HG03457 (cell line): ENCODE results near the gene USP4.
"Not testable (repeated sequence)": the region's sequence is repeated elsewhere in the genome, so short reads cannot be mapped to it uniquely, and the experiment has no call there.

Source experiments
- ATAC-seq: cut with Tn5 transposase; IDR thresholded peaks from one replicate; pipeline ENCODE4 v1.9.1; 2021; ENCODE audit warnings: moderate number of reproducible peaks; ENCODE audit not compliant: unreplicated experiment

USP4 gene, protein sequence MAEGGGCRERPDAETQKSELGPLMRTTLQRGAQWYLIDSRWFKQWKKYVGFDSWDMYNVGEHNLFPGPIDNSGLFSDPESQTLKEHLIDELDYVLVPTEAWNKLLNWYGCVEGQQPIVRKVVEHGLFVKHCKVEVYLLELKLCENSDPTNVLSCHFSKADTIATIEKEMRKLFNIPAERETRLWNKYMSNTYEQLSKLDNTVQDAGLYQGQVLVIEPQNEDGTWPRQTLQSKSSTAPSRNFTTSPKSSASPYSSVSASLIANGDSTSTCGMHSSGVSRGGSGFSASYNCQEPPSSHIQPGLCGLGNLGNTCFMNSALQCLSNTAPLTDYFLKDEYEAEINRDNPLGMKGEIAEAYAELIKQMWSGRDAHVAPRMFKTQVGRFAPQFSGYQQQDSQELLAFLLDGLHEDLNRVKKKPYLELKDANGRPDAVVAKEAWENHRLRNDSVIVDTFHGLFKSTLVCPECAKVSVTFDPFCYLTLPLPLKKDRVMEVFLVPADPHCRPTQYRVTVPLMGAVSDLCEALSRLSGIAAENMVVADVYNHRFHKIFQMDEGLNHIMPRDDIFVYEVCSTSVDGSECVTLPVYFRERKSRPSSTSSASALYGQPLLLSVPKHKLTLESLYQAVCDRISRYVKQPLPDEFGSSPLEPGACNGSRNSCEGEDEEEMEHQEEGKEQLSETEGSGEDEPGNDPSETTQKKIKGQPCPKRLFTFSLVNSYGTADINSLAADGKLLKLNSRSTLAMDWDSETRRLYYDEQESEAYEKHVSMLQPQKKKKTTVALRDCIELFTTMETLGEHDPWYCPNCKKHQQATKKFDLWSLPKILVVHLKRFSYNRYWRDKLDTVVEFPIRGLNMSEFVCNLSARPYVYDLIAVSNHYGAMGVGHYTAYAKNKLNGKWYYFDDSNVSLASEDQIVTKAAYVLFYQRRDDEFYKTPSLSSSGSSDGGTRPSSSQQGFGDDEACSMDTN

DNA sequence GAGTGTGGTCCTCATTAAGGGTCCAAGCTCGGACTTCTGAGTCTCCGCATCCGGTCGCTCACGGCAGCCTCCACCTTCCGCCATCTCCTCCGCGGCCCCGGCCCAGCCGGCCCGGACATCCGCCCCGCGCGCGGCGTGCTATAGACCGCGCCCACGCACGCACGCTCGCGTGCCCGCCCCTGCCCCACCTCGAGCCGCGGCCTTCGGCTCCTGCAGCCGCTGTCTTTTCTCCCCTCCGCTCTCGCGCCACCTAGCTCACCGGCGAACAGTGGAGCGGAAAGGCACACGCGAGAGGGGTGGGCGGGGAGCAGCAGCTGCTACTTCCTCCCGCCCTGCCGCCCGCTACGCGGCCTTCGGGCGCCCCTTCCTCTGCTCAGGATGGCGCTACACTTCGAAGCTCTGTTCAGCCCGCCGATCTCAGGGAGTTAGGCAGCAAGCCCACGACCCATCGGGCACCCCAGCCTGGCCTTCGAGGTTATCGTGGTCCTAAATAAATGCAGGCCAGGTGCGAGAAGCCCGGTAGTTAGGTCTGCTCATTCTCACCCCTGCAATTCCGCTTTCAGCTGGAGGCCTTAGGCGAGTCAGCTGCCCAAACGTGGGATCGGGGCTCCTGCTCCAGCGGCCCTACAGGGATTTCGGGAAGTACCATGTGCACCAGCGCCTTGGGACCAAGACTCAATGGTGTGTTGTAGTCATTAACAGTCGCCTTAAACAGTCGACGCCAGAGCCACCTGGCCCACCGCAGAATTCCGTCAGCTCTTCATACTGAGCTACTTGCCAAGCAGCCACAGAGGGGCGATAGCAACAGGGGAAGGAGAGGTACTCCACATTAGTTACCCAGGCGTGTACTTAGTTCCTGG lies at the start of gene USP4:
Gene USP4 (minus strand): TSS at position 113 of the 860 bp plus-strand sequence. CDS start 29 bp downstream, at position 84.
- ATAC-seq = peak; percentile 78

- no peak for ATAC-seq
Observed at GRCh38 chr3:49389297-49389696, 49.4 kb upstream of the USP4 start.

GRCh38 chr3:49388289-49388820 lies 48.5 kb upstream of the USP4 start:
- no peak for ATAC-seq

DNA sequence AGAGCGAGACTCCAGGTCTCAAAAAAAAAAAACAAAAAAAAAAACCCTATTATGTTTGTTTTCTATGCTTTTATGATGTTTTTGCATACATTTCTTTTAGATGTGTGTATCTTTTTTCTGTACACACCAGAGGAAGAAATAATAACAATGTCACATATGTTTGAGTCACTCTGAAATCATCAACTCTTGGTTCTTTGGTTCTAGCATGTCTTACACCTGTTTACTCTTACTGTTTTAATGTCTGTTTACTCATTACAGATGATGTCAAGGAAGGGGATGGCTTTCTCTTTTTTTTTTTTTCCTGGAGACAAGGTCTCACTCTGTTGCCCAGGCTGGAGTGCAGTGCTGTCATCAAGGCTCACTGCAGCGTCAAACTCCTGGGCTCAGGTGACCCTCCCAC lies 47.9 kb upstream of the USP4 start:
- no peak for ATAC-seq

DNA sequence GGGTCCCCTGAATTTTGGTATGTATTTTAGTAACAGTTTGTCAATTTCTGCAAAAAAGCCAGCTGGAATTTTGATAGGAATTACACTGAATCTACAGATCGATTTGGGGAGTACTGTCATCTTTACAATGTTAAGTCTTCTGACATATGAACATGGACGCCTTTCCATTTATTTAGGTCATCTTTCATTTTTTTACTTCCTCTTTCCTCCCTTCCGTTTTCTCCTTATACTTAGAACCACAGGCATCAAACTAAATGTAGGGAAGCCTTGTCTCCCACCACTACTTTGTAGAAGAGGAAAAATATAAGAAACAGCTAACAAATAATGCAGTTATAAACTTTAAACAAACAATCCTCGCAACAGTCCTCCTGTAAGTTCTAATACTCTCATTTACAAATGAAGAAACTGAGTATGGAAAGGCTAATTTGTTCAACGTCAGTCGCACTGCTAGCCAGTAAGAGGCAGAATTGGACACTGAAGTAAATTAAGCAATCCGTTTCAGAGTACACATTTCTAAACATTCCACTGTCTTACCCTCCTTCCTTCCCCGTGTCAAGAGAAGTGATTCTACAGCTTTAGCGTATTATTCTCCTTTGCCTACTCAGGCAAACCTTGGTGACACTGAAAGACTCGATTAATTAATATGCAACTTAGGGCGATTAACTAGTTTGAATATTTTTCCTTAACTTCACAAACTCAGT lies 46.4 kb upstream of the USP4 start:
- ATAC-seq = no peak

GRCh38 chr3:49385617-49386016 lies 45.8 kb upstream of the USP4 start:
- ATAC-seq = no peak

GRCh38 chr3:49383387-49383786 lies 43.5 kb upstream of the USP4 start:
- no peak for ATAC-seq

- ATAC-seq = no peak
Observed at GRCh38 chr3:49378249-49378895, 38.5 kb upstream of the USP4 start.

DNA sequence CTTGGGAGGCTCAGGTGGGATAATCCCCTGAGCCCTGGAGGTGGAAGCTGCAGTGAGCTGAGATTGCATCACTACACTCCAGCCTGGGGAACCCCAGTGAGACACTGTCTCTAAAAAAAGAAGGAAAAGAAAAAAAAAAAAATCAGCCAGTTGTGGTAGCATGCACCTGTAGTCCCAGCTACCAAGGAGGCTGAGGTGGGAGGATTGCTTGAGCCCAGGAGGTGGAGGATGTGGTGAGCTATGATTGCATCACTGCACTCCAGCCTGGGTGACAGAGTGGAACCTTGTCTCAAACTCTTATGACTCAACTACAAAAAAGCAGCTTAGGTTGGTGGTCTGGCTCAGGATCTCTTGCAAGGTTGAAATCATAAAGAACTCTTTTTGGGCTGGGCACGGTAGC lies 37.6 kb upstream of the USP4 start:
- no peak for ATAC-seq

GRCh38 chr3:49371946-49372345 lies 32.1 kb upstream of the USP4 start:
- no peak for ATAC-seq

GRCh38 chr3:49370585-49371290 lies 30.9 kb upstream of the USP4 start:
- no peak for ATAC-seq

- no peak for ATAC-seq
Observed at GRCh38 chr3:49362561-49362960, 22.7 kb upstream of the USP4 start.

DNA sequence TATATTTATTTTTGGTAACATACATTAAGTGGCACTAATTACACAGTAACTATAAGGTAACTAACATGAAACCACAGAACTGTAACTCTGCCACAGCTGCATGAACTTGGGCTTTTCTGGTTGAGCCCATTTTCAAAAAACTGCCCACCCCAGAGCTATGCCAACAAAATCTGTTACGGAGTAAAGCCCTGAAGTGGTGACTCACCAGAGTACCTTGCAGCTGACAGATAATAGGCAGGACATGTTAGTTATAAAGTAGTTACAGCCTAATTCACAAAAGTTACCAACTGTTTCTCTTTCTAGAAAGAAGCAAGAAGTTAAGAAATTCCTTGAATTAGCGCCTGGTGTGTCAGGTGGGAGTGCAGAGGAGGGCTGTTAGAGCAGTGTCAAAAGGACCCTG lies 19.8 kb upstream of the USP4 start:
- no peak for ATAC-seq

- no peak for ATAC-seq
Observed at GRCh38 chr3:49358884-49359225, 19.0 kb upstream of the USP4 start.

GRCh38 chr3:49358217-49358883 lies 18.5 kb upstream of the USP4 start, which contains the start of gene GPX1:
GPX1 (minus strand) TSS chr3:49358353; CDS start chr3:49358278, 75 bp downstream.
- peak; percentile 62 for ATAC-seq

DNA sequence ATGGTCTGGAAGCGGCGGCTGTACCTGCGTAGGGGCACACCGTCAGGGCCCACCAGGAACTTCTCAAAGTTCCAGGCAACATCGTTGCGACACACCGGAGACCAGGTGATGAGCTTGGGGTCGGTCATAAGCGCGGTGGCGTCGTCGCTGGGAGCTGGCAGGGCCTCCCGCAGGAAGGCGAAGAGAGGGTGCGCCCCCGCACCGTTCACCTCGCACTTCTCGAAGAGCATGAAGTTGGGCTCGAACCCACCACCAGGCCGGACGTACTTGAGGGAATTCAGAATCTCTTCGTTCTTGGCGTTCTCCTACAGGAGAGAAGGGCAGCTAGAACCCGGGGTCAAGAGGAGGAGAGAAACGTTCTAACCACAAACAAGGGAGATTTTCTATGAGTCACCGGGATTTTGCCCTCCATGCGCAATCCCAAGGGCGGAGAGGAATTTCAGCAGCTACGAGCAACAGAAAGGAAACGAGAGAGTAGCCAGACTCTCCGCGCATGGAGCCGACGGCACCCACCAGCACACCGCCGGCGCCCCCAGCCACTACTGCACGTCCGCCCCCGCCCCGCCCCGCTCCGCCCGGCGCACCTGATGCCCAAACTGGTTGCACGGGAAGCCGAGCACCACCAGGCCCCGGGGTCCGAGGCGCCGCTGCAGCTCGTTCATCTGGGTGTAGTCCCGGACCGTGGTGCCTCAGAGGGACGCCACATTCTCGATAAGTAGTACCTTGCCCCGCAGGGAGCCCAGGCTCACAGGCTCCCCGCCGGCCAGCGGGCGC lies 17.8 kb upstream of the USP4 start:
- not testable (repeated sequence) for ATAC-seq

DNA sequence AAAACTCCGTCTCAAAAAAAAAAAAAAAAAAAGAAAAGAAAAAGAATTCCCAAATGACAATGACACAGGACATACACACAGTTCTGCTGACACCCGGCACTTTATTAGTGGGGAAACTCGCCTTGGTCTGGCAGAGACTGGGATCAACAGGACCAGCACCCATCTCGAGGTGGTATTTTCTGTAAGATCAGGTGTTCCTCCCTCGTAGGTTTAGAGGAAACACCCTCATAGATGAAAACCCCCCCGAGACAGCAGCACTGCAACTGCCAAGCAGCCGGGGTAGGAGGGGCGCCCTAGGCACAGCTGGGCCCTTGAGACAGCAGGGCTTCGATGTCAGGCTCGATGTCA lies 17.2 kb upstream of the USP4 start:
- not testable (repeated sequence) for ATAC-seq
